K562 treated with DMSO at 1 percent for 48 hours (cell line): ENCODE data around the gene ACTL7B. TPM values are rescaled to one million over a fixed set of nuclear protein-coding genes. Genes with fewer than 3 reads are reported as not detected.

ENCODE experiments used
- total RNA-seq: library from RNA; unstranded; fragments of 300-600 nt; gene quantifications from 2 replicates; pipeline ENCODE4 v1.2.3, GENCODE V29; 2022; ENCODE audit warnings: low replicate concordance; ENCODE audit errors: extremely low read depth

ACTL7B gene
- total RNA-seq: not detected in 2 replicates

GRCh38 chr9:108855888-108856287, at the start of gene ACTL7B:
Gene ACTL7B (minus strand): TSS chr9:108855986. CDS start chr9:108855930, 56 bp downstream.

GRCh38 chr9:108861997-108862396, 6.2 kb upstream of the ACTL7B start, which contains the start of gene ACTL7A:
Gene ACTL7A (plus strand): TSS chr9:108862266. CDS start chr9:108862323, 57 bp downstream.

Other genes with a start within 250 kb of the ACTL7B start
- gene ACTL7A, start 6.3 kb upstream of the ACTL7B start, total RNA-seq: not detected in 2 replicates
- gene ELP1, start 78.1 kb upstream of the ACTL7B start, total RNA-seq: not detected in 2 replicates
- not detected in 2 replicates for gene ABITRAM, start 78.4 kb upstream of the ACTL7B start, total RNA-seq
- not detected in 2 replicates for gene CTNNAL1, start 157.5 kb upstream of the ACTL7B start, total RNA-seq